CD1c-positive myeloid dendritic cell (primary cell): ENCODE measurements around the gene RFXANK.
A peak's percentile ranks its signal among the peaks of the same experiment; 100 is the strongest.
"Not testable (repeated sequence)": the region's sequence is repeated elsewhere in the genome, so short reads cannot be mapped to it uniquely, and the experiment has no call there.

ENCODE experiments used
- DNase-seq: peaks from one replicate; pipeline ENCODE4 v3.0.0-alpha.2; 2016; ENCODE audit errors: extremely low spot score

RFXANK gene

DNA sequence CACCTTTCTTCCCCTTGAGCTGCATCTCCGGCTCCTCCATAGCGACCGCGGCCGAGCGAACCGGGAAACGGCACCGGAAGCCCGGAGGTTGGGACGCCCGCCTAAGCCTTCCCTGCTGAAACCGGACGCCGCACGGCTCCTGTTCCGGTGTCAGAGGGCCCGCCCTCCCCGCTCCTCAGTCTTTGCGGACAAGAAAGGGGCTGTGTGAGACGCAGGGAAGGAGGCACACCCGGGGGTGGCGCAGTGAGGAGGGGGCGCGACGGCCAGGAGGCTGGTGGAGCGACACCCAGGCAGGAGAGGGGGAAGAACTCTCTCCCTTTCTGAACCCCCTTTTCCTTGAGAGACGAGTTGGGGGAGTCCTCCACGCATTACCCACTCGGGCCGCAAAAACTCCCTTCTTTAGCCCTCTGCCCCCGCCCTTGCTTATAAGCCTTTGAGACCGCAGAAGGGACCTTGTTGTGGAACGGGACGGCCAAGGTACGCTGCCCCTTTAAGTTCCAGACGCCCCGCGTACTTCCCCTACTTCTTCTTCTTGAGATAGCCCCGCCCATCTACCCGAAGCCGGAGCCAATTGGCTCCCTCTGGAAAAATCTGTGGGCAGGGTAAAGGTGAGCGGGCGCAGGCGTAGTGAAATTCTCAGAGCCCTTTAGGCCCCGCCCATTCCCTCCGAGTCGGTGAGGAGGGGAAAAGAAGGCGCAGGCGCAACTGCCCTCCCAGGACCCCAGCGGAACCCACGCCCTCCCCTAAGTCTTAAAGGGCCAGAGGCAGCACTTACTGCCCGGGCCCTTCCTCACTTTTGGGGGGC is at the start of gene RFXANK, which contains the start of gene BORCS8:
RFXANK (plus strand) TSS at position 181 of the 805 bp plus-strand sequence. CDS start 1,689 bp downstream, outside the sequence.
BORCS8 (minus strand) TSS at position 75 of the 805 bp plus-strand sequence; CDS start at position 40, 35 bp downstream.
- peak; percentile 100 for DNase-seq

GRCh38 chr19:19142347-19142746 is 49.7 kb upstream of the RFXANK start:
- DNase-seq, result no peak

DNA sequence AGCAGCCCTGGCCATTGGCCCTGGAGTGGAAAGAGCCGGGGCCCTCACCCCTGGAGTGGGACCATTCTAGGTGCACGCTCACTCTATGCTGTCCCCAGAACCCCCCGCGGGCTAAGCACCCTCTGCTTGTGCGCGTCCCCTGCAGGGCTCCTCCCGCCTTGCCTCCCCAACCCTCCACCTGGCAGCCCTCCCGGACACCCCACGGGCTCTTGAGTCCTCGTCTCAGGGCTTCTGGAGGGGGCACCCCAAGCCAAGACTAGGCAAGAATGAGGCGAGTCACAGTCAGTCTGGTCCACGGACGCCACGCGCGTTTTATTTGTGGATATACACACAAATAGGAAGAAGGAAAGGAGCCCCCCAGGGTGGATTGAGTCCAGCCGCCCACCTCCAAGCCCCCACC is 46.8 kb upstream of the RFXANK start:
- no peak for DNase-seq

GRCh38 chr19:19145684-19146608 is 46.1 kb upstream of the RFXANK start:
- DNase-seq, result peak; percentile 82

DNA sequence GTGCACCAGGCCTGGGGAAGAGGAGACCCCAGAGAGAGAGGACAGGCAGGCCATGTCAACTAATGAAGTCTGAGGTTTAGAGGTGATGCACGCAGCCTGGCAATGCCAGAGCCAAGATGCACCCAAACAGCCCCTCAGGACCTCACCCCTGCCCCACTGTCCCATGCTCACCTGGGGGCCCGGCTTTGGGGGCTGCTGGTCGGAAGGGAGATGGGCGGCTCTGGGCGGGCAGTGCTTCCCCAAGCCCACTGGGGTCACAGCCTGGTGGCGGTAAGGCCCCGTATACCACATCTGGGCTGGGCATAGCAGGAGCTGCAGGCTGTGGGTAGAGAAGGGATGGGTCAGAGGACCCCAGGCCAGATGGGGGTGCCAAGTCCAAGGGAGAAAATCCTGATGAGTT is 45.2 kb upstream of the RFXANK start:
- no peak for DNase-seq

GRCh38 chr19:19147344-19147743 is 44.7 kb upstream of the RFXANK start:
- DNase-seq, result no peak

- not testable (repeated sequence) for DNase-seq
Observed at GRCh38 chr19:19148504-19148903, 43.6 kb upstream of the RFXANK start.

DNA sequence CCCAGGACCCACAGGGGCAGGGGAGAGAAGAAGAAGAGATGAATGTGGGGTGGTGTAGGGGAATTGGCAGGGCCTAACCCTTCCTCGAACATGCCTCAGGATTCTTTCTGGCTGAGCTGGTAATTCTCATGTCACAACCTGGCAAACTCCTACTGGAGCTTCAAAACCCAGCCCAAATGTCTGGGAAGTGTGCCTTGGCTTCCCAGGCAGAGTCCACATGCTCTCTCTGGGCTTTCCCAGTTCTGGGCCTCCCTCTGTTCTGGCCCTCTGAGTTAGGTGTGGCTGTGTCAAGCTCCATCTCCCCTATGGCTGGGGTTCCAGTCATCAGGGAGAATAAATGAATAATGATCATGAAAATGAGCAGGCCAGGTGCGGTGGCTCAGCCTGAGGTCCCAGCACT is 42.6 kb upstream of the RFXANK start:
- no peak for DNase-seq

- DNase-seq, result no peak
Observed at GRCh38 chr19:19151418-19151817, 40.6 kb upstream of the RFXANK start.

GRCh38 chr19:19152668-19153384 is 39.2 kb upstream of the RFXANK start:
- no peak for DNase-seq

DNA sequence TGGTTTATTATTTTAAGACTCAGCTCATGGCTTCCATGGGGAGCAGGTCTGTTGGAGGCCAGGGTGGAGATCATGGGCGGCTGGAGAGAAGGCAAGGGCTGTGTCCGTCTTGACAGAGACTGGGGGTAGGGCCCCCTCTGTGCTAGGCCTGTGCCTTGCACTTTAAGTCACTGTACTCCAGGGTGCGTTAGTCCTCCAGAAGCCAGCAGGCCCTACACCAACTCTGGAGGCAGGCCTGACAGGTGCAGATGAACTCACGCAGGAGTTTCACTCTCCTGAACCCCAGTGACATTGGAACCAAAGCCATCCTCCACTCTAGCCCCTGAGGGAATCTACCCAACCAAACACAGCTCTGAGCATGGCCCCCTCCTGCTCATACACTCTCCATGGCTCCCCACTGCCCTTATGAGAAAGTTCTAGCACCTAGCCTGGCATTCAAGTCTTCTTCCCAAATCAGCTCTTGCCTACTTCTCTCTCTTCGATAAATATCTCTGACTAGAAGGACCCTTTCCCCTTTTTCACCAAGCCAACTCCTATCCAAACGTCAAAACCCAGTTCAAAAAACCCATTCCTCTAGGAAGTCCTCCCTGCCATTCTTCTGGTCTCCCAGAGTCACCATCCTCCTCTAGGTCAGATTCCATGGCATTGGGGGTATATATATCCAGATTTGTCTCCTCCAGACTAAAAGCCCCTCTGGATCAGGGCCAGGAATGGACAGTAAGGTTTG is 37.1 kb upstream of the RFXANK start:
- no peak for DNase-seq

DNA sequence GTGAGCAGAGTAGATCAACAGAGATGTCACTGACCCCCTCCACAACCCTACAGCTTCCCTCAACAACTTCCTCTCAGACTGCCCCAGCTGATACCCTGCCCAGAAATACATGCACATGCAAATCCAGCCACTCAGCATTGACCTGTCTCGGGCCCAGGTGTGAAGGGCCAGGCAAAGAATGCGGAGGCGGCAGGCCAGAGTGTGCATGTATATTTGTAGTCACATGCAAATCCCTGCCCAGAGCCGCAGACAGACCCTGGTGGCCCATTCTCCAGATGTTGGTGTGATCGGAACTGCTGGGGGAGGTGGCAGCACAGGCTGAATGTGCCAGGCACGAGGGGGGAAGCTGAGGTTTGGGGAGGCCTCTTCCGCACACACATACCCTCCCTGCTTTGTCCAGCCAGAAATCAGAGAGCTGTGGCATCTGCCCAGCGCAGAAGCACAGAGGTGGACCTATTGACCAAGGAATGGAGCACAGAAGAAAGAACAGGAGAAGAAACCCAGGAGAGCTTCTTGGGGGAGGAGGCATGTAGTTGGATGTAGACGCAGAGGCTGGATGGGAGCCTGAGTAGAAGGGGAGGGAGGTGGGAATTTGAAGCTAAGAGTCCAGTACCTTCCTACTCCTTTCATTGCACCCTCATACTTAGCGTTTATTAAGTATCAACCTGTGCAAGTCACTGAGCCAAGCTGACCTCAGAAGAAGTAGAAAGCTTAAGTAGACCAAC is 36.4 kb upstream of the RFXANK start:
- no peak for DNase-seq

DNA sequence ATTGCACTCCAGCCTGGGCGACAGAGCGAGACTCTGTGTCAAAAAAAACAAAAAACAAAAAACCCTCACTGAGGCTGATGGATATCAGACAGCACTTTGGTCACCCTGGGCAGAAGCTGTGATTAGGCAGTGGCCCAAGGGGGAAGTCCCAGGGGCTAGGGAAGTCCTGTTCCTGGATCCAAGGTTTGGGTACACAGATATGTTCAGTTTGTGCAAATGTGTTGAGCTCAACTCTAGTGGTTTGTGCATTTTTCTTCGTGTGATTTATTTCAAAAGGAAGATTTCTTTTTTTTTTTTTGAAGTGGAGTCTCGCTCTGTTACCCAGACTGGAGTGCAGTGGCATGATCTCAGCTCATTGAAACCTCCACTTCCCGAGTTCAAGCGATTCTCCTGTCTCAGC is 34.2 kb upstream of the RFXANK start:
- DNase-seq, result no peak

GRCh38 chr19:19159534-19159933 is 32.5 kb upstream of the RFXANK start:
- no peak for DNase-seq

DNA sequence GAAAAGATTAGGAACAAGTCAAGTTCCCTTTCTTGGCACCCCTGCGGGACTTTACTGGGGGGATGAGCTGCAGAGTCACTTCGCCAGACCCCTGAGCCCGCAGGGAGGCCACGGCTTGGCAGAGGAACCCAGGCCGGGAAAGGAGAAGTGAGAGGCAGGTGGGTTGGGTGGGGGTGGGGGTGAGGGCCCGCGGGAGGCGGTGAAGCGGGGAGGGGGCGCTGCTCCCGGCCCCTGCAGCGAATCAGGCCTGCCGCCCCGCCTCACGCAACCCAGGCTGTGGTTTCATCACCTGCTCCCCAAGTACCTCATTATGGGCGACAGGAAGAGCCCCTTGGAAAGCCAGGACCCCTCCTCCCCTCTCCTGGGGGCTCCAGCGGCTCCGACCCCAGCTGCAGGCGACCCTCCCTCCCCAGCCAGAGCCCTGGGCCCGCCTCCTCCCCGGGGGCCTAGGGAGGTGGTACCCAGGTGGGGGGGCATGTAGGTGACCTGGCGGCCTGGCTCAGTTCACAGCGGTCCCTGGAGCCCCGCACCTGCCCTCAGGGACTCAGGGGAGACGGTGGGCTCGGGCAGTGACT is 31.5 kb upstream of the RFXANK start:
- DNase-seq, result peak; percentile 20

DNA sequence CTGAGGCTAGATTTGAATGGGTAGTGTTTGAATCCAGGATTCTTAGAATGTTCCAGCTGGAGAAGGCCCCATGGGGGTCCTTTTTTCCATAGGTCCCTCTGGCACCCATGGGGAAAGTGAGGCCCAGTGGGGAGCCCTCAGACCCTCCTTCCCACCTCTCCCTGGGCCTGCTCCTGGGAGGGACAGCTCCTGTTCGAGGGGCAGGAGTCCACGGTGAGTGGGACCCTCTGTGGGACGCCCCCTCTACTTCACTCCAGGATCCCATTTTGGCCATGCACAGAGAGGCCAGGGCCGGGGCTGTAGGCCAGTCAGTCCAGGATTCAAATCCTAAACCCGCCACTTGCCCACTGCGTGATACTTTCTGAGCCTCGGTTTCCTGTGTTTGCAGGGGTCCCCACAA is 29.6 kb upstream of the RFXANK start:
- no peak for DNase-seq

DNA sequence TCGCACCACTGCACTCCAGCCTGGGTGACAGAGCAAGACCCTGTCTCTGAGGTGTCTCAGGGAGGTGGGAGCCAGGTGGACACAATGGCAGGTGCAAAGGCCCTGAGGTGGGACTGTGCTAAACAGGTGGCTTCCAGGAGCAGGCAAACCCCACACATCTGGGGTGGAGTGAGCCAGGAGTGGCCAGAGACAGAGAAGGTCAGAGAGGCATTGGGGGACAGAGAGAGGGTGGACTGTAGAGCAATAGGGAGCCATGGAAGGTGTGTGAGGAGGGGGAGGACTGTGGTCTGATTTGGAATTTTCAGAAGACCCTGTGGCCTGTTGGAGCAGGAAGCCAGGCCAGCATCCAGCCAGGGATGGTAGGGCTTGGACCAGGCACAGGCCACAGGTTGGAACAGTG is 26.7 kb upstream of the RFXANK start:
- DNase-seq, result no peak

GRCh38 chr19:19167612-19168011 is 24.4 kb upstream of the RFXANK start:
- no peak for DNase-seq

DNA sequence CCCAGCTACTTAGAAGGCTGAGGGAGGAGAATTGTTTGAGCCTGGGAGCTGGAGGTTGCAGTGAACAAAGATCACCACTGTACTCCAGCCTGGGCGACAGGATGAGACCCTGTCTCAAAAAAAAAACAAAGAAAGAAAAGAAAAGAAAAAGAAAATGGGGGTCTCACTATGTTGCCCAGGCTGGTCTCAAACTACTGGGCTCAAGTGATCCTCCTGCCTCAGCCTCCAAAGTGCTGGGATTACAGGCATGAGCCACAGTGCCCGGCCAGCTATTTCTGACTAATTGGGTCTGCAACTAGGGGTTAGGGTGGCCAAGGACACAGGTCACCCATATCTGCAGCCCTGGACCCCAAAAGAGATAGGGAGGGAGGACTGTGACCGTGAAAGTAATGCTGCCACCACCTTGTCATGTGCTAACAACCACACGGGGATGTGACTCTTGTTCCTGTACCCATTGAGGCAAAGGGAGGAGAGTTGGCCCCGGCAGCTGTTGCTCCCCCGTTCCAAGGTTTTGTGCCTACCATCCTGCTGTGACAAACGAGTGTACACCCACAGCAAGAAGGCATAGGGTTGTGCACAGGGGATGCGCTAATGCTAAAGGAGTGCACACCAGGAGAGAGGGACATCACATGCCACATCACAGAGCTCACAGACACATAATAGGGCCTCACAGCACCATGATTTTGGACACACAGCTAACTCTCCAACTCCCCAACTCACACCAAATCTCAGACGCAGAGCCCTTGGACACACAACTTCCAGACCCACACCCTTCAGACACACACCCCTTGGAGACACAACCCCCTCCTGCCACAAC is 22.6 kb upstream of the RFXANK start:
- DNase-seq, result no peak
